Uterus (tissue), 4 donors: ENCODE results near the gene DYNLT2B. TPM values are rescaled to one million over a fixed set of nuclear protein-coding genes. Genes with fewer than 3 reads are reported as not detected.

Experiments
- DNase-seq, 2 donors: peaks; one replicate each; pipeline ENCODE4 v3.0.0-alpha.2; 2019 to 2020
- H3K27ac ChIP-seq, 2 donors: fragments of 200-600 bp; sonication (generic); 1 replicate in 1 of 2; 2 replicates in 1 of 2; pipeline ENCODE4 v1.5.1; 2016 to 2018
- H3K27me3 ChIP-seq, 2 donors: fragments of 200-600 bp; sonication (generic); one replicate each; pipeline ENCODE4 v1.5.1; 2018 to 2019; ENCODE audit warnings: control low read depth in 1 of 2
- H3K36me3 ChIP-seq, 2 donors: fragments of 200-600 bp; sonication (generic); one replicate each; pipeline ENCODE4 v1.5.1; 2019; ENCODE audit warnings: control low read depth in 1 of 2
- H3K4me1 ChIP-seq, 2 donors: fragments of 200-600 bp; sonication (generic); one replicate each; pipeline ENCODE4 v1.5.1; 2018 to 2019; ENCODE audit warnings: control low read depth in 1 of 2
- H3K4me3 ChIP-seq, 2 donors: fragments of 200-600 bp; sonication (generic); 1 replicate in 1 of 2; 2 replicates in 1 of 2; pipeline ENCODE4 v1.5.1; 2018 to 2019; ENCODE audit warnings: mild to moderate bottlenecking in 1 of 2
- H3K9me3 ChIP-seq, 2 donors: fragments of 200-600 bp; sonication (generic); one replicate each; pipeline ENCODE4 v1.5.1; 2019; ENCODE audit warnings: control low read depth in 1 of 2
- CTCF ChIP-seq, 4 experiments: fragments of 200-600 bp in 2 of 4; fragments of 450-650 bp in 2 of 4; sonication (generic) in 2 of 4; IDR thresholded peaks; one replicate each; pipeline ENCODE4 v1.5.1; 2016 to 2019; ENCODE audit warnings: antibody characterized with exemption in 4 of 4, mild to moderate bottlenecking in 2 of 4, moderate library complexity in 1 of 4
- POLR2A ChIP-seq, 2 donors: fragments of 450-650 bp; IDR thresholded peaks; one replicate each; pipeline ENCODE4 v1.6.1; 2016; ENCODE audit warnings: antibody characterized with exemption in 2 of 2, mild to moderate bottlenecking in 1 of 2, moderate library complexity in 1 of 2
- intact Hi-C: fragments of 100-400 bp; cut with DNase I; formaldehyde crosslinking; loops from one replicate; pipeline ENCODE4 v1.15.1; 2023; ENCODE audit warnings: low total_unique reads
- total RNA-seq, 4 donors: library from RNA; depleted of rRNA in 3 of 4; stranded (reverse); fragments of >200 nt in 3 of 4; gene quantifications; one replicate each; pipeline versions ENCODE4 v1.1.0 to v1.2.4, GENCODE V29; 2014 to 2023
- donor health status: DM: yes; HTN: yes; CAD: no.

Gene DYNLT2B
- total RNA-seq, 4 donors from 2014 or later: 1.3 to 12.0 (median 7.3) TPM; not detected in 1

- no peaks in the 10 kb centered on the region for H3K27me3 ChIP-seq
- no peaks in the 10 kb centered on the region for H3K4me1 ChIP-seq
- H3K9me3 ChIP-seq: no peaks in the 10 kb centered on the region
- intact Hi-C loops: no loop called here
- H3K36me3 ChIP-seq: no peaks in the 10 kb centered on the region
- no peak overlapping the region for H3K27ac ChIP-seq
- TF ChIP-seq POLR2A (IDR thresholded peaks at IDR 0.05): no peak
- TF ChIP-seq CTCF (IDR thresholded peaks at IDR 0.05): no peak
- H3K4me3 ChIP-seq: no peak overlapping the region
- DNase-seq: no peak
Observed at GRCh38 chr3:196339493-196340254, 21.6 kb upstream of the DYNLT2B start.

GRCh38 chr3:196339044-196339443, 21.0 kb upstream of the DYNLT2B start:
- intact Hi-C loops: no loop called here
- no peaks in the 10 kb centered on the region for H3K36me3 ChIP-seq
- H3K4me1 ChIP-seq: no peaks in the 10 kb centered on the region

GRCh38 chr3:196336319-196337145, 18.5 kb upstream of the DYNLT2B start:
- TF ChIP-seq CTCF (IDR thresholded peaks at IDR 0.05): no peak
- no peak for TF ChIP-seq POLR2A (IDR thresholded peaks at IDR 0.05)
- Histone ChIP-seq H3K27me3 (no peaks in the 10 kb centered on the region), H3K9me3 (no peaks in the 10 kb centered on the region), H3K36me3 (no peaks in the 10 kb centered on the region), H3K4me3 (no peak overlapping the region), H3K27ac (no peak overlapping the region), H3K4me1 (no peaks in the 10 kb centered on the region)
- intact Hi-C loops: no loop called here
- DNase-seq: no peak

More at GRCh38 chr3:196339044-196339443, 21.0 kb upstream of the DYNLT2B start:
- Histone ChIP-seq H3K27ac (no peak overlapping the region), H3K27me3 (no peaks in the 10 kb centered on the region), H3K9me3 (no peaks in the 10 kb centered on the region), H3K4me3 (no peak overlapping the region)
- no peak for TF ChIP-seq CTCF (IDR thresholded peaks at IDR 0.05)
- TF ChIP-seq POLR2A (IDR thresholded peaks at IDR 0.05): no peak
- DNase-seq: no peak

- intact Hi-C loops: no loop called here
- Histone ChIP-seq H3K27me3 (no peaks in the 10 kb centered on the region), H3K9me3 (no peaks in the 10 kb centered on the region), H3K4me1 (no peaks in the 10 kb centered on the region), H3K4me3 (no peak overlapping the region), H3K27ac (no peak overlapping the region), H3K36me3 (no peaks in the 10 kb centered on the region)
- no peak for DNase-seq
- TF ChIP-seq CTCF (IDR thresholded peaks at IDR 0.05): no peak
- TF ChIP-seq POLR2A (IDR thresholded peaks at IDR 0.05): no peak
Observed at GRCh38 chr3:196335503-196335948, 17.5 kb upstream of the DYNLT2B start.

GRCh38 chr3:196334982-196335381, 16.9 kb upstream of the DYNLT2B start:
- Histone ChIP-seq H3K36me3 (no peaks in the 10 kb centered on the region), H3K9me3 (no peaks in the 10 kb centered on the region), H3K4me1 (no peaks in the 10 kb centered on the region), H3K27ac (no peak overlapping the region), H3K27me3 (no peaks in the 10 kb centered on the region), H3K4me3 (no peak overlapping the region)
- TF ChIP-seq CTCF (IDR thresholded peaks at IDR 0.05): no peak
- TF ChIP-seq POLR2A (IDR thresholded peaks at IDR 0.05): no peak
- DNase-seq: no peak
- intact Hi-C loops: no loop called here
